TTC549 (cell line): ENCODE measurements around the gene MKLN1.

ENCODE experiments used
- FAIRE-seq: peaks from 2 replicates; lab custom pipeline; 2012; peaks lifted over from hg19 to GRCh38; lab: Jason Lieb, UNC

Gene MKLN1

DNA sequence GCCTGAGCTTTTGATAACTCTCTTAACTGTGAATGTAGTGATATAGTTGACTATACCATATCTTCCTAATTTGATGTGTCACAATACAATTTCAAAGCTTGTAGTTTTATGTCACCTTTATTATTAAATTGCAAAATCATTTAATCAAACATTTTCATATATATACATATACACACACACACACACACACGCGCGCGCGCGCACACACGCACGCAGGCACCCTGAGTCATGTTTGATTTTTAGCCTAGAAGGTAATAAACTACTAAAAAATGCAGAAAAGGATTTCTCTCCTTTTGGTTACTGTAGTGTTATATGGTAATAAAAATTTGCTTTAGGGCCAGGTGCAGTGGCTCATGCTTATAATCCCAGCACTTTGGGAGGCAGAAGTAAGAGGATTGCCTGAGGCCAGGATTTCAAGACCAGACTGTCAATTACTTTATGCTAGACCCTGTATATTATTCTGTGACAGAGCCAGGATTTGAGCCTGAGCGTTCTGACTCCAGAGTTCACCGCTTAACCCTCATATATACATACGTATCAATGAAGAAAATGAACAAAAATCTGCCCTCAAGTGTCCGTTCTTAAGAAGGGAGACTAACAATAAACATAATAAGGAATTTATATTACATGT lies 139.2 kb downstream of the MKLN1 start:
- FAIRE-seq = no peak

DNA sequence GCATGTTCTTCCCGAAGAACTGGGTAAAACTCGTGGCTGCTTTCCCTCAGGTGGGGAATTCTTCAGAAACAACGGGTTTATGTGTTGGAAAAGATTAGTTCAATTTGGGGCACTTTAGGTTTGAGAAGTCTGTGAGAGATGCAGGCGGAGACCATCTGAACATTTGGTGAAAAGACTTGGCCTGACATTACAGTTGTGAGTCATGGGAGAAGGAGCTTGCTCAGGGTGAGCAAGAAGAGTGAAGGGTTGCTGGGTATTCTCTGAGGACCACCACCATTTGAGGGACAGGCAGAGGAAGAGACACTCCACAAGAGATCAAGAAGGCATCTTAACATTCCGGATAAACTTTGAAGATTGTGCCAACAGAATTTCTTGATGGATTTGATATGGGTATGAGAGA lies 140.1 kb downstream of the MKLN1 start:
- FAIRE-seq = no peak

DNA sequence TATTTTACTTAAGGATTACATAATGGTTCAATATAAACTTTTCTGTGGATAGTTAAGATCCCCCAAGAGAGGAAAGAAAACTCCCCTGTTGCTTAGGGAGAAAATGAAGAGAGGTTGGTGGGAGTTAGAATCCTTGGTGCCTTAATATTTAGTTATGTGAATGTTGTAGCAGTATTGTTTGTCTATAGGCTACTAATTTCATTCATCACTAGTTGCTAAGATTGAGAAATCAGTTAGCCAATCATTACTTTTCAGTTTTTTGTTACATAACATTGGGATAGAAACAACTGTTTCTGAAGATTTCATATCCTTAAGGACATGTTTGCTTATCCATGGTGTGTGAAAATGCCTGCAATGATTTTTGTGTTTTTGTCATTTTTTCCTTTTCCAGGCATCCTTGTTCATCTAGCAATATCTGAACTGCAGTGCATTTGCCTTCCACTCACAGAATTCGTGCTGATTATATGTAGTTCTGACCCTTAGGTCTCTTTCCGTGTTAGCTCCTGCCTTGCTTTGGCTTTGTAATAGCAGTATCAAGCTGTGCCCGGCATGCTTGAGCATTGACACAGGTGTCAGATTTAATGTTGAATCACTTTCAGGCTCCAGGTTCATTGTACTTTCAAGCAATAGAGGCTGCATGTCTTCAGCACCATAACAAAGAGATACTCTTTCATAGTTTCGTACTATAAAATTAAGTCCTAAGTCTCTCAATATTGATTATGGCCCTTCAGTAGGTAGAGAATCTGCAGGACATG lies 143.8 kb downstream of the MKLN1 start:
- FAIRE-seq = no peak

DNA sequence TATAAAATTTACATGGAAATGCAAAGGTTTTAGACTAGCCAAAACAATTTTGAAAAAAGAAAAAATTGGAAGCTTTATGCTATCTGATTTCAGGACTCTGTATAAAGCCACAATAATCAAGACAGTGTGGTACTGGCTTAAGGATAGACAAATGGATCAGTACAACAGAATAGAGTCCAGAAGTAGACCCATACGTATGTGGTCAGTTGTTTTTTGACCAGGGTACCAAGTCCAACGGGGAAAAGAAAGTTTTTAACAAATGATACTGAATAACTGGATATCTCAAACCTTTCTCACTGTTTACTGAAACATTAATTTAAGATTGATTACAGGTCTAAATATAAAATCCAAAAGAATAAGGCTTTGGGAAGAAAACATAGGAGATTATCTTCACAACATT lies 149.1 kb downstream of the MKLN1 start:
- no peak for FAIRE-seq

DNA sequence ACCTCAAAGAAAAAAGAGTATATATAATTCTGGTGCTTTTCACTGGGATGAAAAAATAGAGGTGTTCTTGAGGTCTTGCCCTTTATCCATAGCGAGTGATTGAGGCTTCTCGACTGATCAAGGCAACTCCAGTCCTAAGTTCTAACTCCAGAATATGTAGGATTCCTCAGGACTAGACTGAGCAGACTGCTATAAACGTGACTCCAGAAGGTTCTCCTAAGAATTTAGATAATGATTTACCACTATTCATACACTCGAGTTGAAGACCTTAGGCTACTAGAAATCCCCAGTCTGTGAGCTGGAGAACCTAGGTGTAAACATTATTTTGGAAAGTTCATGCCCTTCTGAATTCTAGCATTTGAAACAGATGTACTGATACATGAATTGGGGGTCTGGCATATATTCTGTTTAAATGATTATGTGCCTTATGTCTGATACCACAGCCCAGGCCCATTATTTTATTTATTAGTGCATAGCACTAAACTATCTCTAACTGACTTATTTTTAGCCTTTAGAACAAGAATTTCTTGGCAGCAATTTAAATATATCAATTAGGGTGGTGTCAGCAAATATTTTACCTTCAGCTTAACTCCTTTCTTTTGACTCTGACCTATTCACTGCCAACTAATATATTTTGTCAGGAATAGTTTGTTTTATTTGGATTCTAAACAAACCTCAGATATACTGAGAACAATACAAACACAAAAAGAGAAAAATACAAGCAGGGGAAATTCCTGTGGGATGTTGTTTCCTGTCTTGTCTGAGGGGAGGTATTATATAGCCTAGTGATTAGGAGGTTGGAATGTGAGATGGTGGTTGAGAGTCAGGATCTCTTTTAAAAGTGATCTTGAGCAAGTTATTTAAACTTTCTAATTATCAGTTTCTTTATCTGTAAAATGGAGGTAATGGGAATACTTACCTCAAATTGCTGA lies 153.0 kb downstream of the MKLN1 start:
- FAIRE-seq = no peak

DNA sequence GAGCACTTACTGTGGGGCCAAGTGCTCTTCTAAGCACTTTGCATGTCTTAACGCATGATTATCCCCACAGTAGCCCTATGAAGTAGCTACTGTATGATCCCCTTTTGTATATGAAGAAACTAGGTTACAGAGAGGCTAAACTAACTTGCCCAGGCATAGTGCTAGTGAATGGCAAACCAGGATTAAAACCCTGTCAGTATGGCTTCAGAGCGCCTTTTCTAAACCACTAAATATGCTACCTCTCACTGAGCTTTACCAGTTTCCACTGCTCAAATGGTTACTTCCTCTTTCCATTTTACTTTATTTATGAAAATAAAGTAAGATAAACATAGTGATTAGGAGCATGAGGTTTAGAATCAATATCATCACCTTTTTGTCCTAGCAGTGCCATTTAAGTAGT lies 155.1 kb downstream of the MKLN1 start:
- no peak for FAIRE-seq

DNA sequence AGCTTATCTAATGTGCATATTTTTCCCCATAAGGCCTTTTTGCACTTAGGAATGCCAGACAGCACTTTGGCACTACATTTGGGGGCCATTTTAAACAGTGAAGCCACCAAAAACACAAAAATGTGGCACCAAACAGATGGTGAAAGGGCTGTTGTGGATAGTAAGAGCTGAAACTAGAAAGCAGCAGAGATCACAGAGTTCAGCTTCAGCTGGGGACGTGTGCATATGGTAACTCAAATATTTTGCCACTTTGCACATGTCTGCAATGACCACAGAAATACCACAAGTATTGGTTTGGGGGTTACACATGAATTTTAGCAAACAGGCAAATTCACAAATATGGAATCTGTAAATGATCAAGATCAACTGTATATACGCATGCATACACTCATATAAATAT lies 155.9 kb downstream of the MKLN1 start:
- FAIRE-seq = no peak

DNA sequence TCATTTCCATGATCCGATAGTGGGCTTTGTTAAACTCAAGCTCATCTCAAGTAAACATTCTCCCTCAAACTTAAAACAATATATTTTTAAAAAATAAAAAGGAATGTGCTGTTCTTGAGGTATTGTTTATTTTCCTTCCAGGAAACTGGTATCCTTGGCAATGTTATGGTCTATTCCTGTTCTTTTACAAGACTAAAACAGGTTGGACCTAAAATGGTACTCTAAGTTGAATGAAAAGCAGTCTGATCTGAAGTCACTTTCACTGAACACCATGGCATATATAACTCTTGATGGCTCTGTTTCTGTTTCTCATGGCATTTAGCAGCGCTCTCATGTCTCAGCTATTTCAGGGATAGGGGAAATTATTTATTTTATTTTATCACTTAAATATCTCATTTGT lies 158.7 kb downstream of the MKLN1 start:
- FAIRE-seq = no peak

DNA sequence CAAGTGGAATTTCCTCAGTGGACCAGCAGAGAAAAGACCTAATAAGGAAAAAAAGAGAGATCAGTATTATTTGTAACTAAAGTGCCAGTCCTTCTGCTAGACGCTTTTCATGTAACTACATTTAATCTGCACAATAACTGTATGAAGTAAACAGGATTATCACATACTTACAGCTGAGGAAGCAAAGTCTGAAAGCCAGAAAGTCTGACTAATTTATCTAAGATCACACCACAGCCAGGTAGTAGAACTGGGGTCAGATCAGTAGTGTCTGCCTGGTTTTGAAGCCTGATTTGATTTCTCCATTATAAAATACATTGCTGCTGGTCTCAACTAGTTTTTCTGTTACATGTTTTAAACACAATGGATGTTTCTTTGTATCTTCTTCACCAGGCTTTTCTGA lies 159.5 kb downstream of the MKLN1 start:
- no peak for FAIRE-seq

DNA sequence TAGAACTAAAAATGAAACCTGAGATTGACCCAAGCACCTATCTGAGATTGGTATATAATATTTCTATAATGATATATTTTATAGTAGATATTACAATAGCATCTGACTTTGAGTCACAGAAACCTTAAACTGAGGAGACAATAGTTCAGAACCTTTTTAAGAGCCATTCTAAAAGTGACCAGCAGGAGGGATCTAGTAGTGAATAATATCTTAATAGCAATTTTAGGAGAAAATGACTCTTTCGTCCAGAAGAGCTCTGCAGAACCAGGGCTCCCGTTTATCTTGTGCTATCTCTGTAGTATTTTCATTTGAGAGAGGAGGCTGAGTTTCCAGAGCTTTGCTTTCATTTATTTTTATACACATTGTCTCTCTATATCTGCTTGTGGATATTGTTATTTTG lies 160.7 kb downstream of the MKLN1 start:
- no peak for FAIRE-seq

DNA sequence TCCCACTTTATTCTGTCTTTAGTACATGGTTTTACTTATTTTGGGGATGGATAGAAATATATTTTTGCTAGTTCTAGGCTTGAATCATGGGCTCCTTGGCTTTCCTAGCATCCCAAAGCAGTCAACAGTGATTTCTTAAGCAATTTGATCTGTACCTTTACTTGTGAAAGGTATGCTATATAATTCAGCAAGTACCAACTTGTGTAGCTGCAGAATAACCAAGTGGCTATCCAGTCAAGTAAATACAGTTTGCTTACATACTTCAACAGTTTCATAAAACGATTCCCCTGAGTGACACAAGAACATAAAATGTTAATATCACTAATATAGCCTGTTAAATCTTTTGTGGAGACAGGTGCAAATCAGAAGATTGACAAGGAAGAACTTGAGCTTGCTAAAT lies 161.5 kb downstream of the MKLN1 start:
- no peak for FAIRE-seq

DNA sequence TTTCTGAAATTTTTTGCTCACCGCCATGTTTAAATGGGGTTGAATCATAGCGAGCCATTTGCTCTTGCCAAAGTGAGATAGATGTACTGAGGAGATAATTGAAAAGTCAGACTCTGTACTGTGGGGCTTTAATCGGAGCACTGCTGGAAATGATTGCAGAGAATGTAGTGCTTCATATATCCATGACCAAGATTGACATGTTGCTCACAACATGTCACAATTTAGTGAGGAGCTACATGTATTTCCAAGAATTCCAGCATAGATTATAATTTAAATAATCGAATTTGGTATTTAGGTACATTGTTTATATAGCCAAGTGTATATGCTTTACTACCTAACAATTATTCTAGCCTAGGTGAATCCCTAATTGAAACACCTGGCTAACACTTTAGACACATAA lies 162.2 kb downstream of the MKLN1 start:
- FAIRE-seq = no peak

DNA sequence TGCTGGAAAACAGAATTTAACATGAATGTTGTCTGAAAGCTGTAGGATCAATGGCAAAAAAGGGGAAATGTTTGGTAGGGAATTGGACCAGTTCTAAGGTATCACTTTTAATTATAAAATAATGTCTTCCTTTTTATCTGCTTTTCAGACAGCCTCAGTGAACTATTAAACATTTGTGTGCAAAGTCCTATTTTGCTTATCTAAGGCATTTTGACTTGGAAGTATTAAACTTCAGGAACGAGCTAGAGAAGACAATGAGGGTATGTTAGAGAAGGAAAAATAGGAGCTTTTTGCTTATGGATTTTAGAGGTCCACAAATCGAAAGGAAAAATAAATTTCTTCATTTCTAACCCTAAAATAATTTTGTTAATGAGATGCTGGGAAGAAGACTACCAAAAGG lies 165.4 kb downstream of the MKLN1 start:
- no peak for FAIRE-seq

DNA sequence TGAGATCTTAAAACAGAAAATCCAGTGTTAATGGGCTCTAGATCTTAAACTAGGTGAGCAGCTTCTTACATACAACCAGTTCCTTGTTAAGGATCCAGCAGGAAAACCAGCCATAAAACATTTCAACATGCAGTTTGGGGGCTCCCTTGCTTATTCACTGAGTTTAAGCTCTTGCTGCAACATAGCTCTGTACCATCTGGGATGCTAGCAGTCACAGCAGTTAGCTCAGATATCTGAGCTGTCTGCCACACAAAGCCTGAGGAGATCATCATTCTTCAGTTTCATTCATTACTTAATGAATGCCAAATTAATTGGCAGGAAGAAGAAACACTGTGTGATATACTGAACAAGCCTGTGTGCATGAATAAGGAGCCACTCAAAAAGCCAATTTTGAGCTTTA lies 165.9 kb downstream of the MKLN1 start:
- no peak for FAIRE-seq

DNA sequence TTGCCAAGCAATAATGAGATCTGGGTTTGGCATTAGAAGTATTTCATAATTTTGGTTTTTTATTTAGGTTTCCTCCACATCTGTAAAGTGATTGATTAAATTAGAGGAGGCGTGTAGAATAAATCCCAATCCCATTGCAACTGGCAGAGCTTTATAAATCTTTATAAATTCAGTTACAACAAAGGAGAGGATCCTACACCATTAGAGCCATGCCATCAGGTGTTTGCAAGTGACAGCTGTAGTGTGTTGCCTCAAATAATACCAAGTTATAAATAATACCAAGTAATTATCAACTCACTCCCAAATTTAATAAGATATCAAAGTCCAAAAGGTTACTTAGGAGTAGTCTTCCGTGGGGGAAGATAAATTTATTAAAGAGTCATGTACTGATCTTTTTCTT lies 166.5 kb downstream of the MKLN1 start:
- no peak for FAIRE-seq

DNA sequence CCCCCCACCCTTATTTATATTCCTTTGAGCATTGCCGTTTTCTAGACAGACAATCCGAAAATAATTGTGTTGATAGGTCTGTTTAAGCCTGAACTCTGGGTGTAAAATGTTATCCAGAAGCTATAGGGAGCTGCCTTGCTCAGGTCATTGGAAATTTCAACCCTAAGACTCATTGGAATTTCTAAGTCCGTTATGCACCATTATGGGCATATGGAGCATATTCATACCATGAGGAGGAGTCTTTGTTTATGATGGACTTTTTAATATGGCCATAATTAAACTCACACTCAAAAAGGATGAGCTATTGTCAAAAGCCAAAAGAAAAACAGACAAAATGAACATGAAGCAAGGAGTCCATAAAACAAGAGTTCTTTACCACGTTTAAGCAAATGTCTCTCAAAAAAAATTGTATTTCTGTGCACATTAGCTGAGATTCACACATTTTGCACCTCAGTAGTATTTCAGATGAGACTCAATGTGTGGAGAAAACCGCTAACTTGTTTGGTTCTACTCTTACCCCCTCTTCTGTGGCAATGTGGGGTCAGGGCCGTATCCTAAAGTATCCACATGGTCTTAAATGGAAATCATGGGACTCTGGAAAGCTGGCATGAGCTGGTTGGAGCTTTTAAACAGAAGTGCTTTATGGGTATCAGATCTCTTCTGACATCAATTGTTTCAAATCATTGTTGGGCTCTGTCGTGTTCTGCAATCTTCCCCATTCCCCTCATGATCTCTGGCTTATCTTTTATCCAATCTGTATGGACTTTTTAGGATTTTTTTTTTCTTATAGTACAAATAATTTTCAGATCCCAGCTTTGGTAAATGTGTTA lies 168.2 kb downstream of the MKLN1 start:
- no peak for FAIRE-seq

DNA sequence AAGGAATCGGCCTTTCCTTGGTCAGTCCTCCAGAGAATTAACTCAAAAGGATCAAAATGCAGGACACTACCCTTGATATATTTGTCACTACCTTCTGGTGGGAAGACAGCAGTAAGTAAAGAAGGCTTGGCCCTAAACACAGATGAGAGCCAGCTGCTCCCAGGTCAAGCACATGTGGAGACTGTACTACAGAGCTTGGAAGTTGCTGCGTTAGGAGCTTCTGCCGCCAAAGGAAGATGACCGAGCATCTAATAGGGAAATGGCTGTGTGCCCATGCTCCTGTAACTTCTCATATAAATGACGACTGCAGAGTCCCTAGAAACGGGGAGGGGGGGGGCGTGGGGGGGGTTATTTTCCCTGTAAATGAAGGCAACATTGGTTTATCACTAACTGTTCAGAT lies 169.8 kb downstream of the MKLN1 start:
- no peak for FAIRE-seq

DNA sequence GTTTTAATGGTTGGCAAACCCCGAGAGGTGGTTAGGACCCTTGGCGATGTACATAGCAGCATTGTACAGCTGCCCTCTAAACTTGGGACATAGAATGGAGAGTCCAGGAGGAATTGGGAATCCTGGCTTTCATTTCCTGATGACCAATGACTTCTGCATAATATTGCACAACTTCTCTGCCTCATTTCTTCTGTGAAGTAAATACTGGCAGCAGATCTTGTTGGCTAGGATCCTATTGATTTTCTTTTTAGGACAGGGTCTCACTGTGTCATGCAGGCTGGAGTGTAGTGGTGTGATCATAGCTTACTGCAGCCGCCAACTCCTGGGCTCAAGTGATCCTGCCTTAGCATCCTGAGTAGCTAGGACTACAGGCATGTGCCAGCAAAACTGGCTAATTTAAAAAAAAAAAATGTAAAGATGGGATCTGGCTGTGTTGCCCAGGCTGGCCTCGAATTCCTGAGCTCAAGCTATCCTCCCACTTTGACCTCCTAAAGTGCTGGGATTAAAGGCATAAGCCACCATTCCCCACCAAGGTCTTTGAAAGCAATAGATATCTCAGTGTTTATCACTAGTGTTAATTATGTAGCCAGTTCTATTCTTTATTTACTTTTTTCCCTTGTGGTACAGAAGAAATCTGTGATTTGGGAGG lies 170.7 kb downstream of the MKLN1 start:
- no peak for FAIRE-seq

DNA sequence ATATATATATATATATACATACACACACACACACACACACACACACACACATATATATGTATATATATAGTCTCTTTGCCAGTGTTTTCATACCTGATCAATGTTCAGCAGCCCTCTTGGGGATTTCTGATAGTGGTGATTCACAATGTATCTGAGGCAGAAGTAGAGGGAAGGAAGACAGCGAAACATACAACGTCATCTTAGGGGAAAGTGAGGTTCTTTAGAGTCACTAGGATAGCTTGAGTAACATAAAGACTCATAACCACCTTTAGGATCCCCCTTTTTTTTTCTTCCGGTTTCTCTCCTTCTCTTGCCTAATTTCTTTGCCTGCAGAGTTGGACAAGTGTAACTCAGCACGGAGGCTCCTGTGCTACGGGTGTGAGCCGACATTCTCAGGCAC lies 172.1 kb downstream of the MKLN1 start:
- FAIRE-seq = no peak

DNA sequence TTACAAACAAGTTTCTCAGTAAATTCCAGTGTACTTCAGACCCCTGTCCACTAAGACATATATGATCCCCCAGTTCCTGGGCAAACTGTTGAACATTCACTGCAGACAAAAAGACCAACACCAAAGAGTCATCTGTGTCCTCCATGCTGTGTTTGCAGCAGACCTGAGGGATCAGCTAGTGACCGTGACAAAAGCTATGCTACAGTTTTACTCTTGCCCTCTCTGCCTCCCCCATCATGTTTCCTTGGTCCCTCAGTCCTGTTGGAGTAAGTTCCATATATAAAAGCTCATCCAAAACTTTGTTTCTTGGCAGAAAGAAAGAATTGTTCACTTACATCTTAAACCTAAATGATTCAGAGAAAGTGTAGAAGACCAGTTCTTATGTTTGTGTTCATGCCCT lies 172.7 kb downstream of the MKLN1 start:
- FAIRE-seq = no peak

DNA sequence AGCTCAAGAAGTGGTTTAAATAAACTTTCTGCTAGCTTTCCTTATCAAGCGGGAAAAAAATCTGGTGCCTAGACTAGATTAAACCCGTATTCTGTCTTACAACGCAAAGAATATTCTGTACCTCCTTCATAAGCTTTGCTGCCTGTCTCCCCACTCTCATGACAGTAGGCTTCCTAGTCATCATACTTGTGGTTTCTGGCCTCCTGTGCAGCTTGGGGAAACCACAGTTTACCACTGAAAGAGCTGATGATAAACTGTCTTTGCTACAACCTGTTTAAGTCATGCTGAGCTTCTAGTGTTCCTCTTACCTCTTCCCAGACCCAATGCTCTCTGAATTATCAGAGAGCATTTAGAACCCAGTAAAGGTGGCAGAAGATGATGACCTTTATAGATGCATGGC lies 173.7 kb downstream of the MKLN1 start:
- no peak for FAIRE-seq
